LNCAP (cell line): ENCODE measurements around the gene NYAP2.

ENCODE experiments used
- TF ChIP-seq, protein P1 (sequence below): fragments of 450-650 bp; IDR thresholded peaks from 2 replicates; pipeline ENCODE4 v1.5.1; 2017; ENCODE audit warnings: mild to moderate bottlenecking

NYAP2 gene

DNA sequence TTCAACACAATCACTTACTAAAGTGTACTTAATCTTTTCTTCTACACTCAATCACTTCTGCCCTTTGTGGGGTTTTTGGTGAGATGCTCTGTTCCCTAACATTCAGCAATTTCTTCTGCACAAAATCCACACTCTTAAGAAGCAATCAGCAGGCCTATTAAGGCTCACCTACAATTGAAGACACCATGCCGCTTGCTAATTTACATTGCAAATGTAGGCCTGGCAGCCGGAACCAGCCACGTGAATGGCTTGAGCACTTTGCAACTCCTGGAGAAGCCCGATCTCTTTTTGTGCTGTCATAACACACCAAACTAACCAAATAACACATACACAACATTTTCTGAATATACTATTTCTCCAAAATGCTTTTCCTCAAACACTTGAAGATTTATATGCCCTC lies 66.3 kb downstream of the NYAP2 start:
- TF ChIP-seq, protein P1, sequence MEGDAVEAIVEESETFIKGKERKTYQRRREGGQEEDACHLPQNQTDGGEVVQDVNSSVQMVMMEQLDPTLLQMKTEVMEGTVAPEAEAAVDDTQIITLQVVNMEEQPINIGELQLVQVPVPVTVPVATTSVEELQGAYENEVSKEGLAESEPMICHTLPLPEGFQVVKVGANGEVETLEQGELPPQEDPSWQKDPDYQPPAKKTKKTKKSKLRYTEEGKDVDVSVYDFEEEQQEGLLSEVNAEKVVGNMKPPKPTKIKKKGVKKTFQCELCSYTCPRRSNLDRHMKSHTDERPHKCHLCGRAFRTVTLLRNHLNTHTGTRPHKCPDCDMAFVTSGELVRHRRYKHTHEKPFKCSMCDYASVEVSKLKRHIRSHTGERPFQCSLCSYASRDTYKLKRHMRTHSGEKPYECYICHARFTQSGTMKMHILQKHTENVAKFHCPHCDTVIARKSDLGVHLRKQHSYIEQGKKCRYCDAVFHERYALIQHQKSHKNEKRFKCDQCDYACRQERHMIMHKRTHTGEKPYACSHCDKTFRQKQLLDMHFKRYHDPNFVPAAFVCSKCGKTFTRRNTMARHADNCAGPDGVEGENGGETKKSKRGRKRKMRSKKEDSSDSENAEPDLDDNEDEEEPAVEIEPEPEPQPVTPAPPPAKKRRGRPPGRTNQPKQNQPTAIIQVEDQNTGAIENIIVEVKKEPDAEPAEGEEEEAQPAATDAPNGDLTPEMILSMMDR = no peak

- TF ChIP-seq, protein P1 = no peak
Measured at GRCh38 chr2:225466891-225467604, 67.5 kb downstream of the NYAP2 start.

- TF ChIP-seq, protein P1 = no peak
Measured at GRCh38 chr2:225468131-225468530, 68.6 kb downstream of the NYAP2 start.

DNA sequence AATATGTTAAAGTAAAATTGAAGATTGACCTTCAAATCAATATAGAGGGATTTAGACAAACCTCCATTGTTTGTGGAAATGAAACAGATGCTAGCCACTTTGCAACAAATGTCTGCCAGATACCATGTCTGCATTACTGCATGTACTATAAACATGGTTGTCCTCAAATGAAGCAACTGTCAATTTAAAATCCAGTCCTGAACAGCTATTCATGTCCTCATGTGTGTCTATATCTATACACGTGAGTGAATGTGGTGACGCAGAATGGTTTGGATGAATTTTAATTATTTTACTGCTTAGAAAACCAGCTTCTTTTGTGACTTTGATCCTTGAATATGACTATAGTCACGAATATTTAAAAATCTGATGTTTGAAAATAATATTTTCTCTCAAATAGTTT lies 71.5 kb downstream of the NYAP2 start:
- TF ChIP-seq, protein P1 = no peak

DNA sequence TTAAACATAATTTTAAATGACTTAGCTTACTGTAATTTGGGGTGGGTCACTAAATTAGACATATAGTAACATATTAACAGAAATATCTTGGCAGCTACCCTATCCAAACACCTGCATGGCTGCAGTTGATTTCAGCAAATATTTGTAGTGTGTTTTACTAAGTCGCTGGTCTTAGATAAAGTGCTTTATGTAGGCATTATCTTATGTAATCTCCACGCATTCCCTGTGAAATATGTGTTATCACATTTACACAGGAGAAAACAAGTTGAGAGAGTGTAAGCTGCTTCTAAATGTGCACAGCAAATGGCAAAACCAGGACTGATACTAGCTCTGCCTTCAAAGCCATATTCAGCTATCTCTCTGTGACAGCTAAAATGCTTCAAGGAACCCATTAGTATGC lies 72.0 kb downstream of the NYAP2 start:
- TF ChIP-seq, protein P1 = no peak

- TF ChIP-seq, protein P1 = no peak
Measured at GRCh38 chr2:225472161-225472560, 72.7 kb downstream of the NYAP2 start.

DNA sequence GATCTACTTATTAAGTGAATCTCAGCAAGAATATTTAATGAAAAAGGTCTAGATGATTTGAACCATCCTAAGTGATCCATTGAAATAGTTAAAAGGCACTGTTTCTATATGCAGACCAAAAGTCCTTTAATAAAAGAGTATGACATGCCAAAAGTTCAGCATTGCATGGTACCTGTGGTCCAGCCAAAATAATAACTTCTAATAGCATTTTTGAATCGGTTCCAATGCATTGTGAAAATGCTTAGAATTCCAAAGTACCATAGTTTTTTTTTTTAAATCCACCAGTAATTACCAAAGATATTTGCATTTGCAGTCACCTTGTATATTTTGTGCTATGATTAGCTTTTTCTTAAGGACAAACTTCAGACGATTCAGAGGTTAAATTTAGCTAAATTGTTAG lies 79.9 kb downstream of the NYAP2 start:
- TF ChIP-seq, protein P1 = no peak

GRCh38 chr2:225484751-225485150 lies 85.2 kb downstream of the NYAP2 start:
- TF ChIP-seq, protein P1 = no peak
